SK-N-MC (cell line): ENCODE measurements around the gene LANCL1.

Source experiments
- EZH2 ChIP-seq: fragments of 200-600 bp; sonication (generic); IDR thresholded peaks from one replicate; pipeline ENCODE4 v1.6.1; 2017; ENCODE audit warnings: antibody characterized with exemption
- FOXP2 ChIP-seq: optimal IDR thresholded peaks from 2 replicates; pipeline ENCODE3; 2011; ENCODE audit warnings: mild to moderate bottlenecking, moderate library complexity; ENCODE audit not compliant: insufficient read depth; ENCODE audit errors: extremely low read length, control extremely low read depth
- POLR2AphosphoS5 ChIP-seq: IDR thresholded peaks from 2 replicates; pipeline ENCODE4 v1.6.1; 2012; ENCODE audit warnings: mild to moderate bottlenecking, low read depth, low read length, borderline replicate concordance

DNA sequence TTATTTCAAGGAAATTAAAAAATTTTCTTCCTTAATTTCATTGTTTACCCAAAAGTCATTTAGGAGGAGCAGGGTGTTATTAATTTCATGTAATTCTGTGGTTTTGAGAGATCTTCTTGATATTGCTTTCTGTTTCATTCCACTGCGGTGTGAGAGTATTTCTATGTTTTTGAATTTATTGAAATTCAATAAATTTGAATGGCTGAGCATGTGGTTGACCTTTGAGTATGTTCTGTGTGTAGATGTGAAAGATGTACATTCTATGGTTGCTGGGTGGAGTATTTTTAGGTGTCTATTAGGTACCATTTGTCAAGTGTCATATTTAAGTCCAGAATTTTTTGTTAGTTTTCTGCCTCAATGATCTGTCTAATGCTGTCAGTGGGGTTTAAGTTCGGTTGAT is 39.4 kb upstream of the LANCL1 start:
- TF ChIP-seq POLR2AphosphoS5 (no peak), EZH2 (no peak), FOXP2 (no peak)
